Erythroblast (primary cell): ENCODE data around the gene TRAPPC2L.

Experiments
- GATA1 ChIP-seq: IDR thresholded peaks from 2 replicates; pipeline ENCODE4 v1.6.1; 2011; ENCODE audit warnings: low read depth, mild to moderate bottlenecking, control low read depth, low read length, moderate library complexity
- POLR2A ChIP-seq: IDR thresholded peaks from 2 replicates; pipeline ENCODE4 v1.6.1; 2011; ENCODE audit warnings: mild to moderate bottlenecking, low read length

DNA sequence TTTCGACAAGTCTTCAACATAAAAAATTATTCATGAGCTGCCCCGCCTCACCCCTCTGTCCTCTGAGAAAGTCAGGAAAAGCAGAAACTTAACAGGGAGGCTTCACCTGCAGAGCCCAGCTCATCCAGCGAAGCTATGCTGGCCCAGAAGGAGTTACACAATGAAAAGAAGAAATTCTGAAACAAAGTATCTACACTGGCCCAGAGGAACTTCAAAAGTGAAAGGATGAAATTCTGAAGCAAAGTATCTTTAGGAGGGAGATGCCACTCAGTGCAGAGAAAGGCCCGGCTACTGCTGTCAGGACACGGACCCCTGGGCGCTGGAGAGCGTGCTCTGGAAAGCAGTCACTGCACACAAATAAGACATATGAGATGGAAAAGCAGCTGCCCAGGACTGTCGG, 1.8 kb upstream of the TRAPPC2L start:
- TF ChIP-seq POLR2A (no peak), GATA1 (no peak)
